ENCODE data around the gene KCNH5.
"Not testable (repeated sequence)": the region's sequence is repeated elsewhere in the genome, so short reads cannot be mapped to it uniquely, and the experiment has no call there.

KCNH5 gene

GRCh38 chr14:62882967-62883366 lies 162.3 kb downstream of the KCNH5 start:
- DNase-seq = no peak

- DNase-seq = no peak
Measured at GRCh38 chr14:62866376-62866775, 178.9 kb downstream of the KCNH5 start.

GRCh38 chr14:62864588-62864987 lies 180.7 kb downstream of the KCNH5 start:
- no peak for DNase-seq

- not testable (repeated sequence) for DNase-seq
Measured at GRCh38 chr14:62858011-62858410, 187.2 kb downstream of the KCNH5 start.

GRCh38 chr14:62854951-62855350 lies 190.3 kb downstream of the KCNH5 start:
- DNase-seq = no peak

- no peak for DNase-seq
Measured at GRCh38 chr14:62847168-62847567, 198.1 kb downstream of the KCNH5 start.

GRCh38 chr14:62844546-62844945 lies 200.7 kb downstream of the KCNH5 start:
- DNase-seq = no peak

GRCh38 chr14:62824086-62824485 lies 221.2 kb downstream of the KCNH5 start:
- no peak for DNase-seq

GRCh38 chr14:62819931-62820330 lies 225.3 kb downstream of the KCNH5 start:
- no peak for DNase-seq

- DNase-seq = no peak
Measured at GRCh38 chr14:62807636-62808035, 237.6 kb downstream of the KCNH5 start.

- no peak for DNase-seq
Measured at GRCh38 chr14:62800577-62800976, 244.7 kb downstream of the KCNH5 start.

GRCh38 chr14:62796431-62796830 lies 248.8 kb downstream of the KCNH5 start:
- no peak for DNase-seq

- DNase-seq = no peak
Measured at GRCh38 chr14:62792578-62792977, 252.7 kb downstream of the KCNH5 start.

- DNase-seq = not testable (repeated sequence)
Measured at GRCh38 chr14:62781328-62781727, 263.9 kb downstream of the KCNH5 start.

- DNase-seq = no peak
Measured at GRCh38 chr14:62778852-62779251, 266.4 kb downstream of the KCNH5 start.

GRCh38 chr14:62778310-62778709 lies 266.9 kb downstream of the KCNH5 start:
- no peak for DNase-seq

- no peak for DNase-seq
Measured at GRCh38 chr14:62777510-62777909, 267.7 kb downstream of the KCNH5 start.

- DNase-seq = no peak
Measured at GRCh38 chr14:62776300-62776699, 269.0 kb downstream of the KCNH5 start.

- no peak for DNase-seq
Measured at GRCh38 chr14:62768753-62769152, 276.5 kb downstream of the KCNH5 start.

- no peak for DNase-seq
Measured at GRCh38 chr14:62763951-62764350, 281.3 kb downstream of the KCNH5 start.

GRCh38 chr14:62759796-62760195 lies 285.5 kb downstream of the KCNH5 start:
- no peak for DNase-seq

- not testable (repeated sequence) for DNase-seq
Measured at GRCh38 chr14:62746881-62747280, 298.4 kb downstream of the KCNH5 start.

- DNase-seq = no peak
Measured at GRCh38 chr14:62745496-62745895, 299.8 kb downstream of the KCNH5 start.

GRCh38 chr14:62743560-62743959 lies 301.7 kb downstream of the KCNH5 start:
- no peak for DNase-seq

GRCh38 chr14:62743118-62743517 lies 302.1 kb downstream of the KCNH5 start:
- no peak for DNase-seq

GRCh38 chr14:62739647-62740046 lies 305.6 kb downstream of the KCNH5 start:
- DNase-seq = no peak
